HG03521 (cell line): ENCODE results near the gene TIMM23.
"Not testable (repeated sequence)": the region's sequence is repeated elsewhere in the genome, so short reads cannot be mapped to it uniquely, and the experiment has no call there.

Experiments used
- ATAC-seq: cut with Tn5 transposase; IDR thresholded peaks from one replicate; pipeline ENCODE4 v1.9.1; 2021; ENCODE audit warnings: mild to moderate bottlenecking, moderate library complexity; ENCODE audit not compliant: unreplicated experiment

Gene TIMM23

DNA sequence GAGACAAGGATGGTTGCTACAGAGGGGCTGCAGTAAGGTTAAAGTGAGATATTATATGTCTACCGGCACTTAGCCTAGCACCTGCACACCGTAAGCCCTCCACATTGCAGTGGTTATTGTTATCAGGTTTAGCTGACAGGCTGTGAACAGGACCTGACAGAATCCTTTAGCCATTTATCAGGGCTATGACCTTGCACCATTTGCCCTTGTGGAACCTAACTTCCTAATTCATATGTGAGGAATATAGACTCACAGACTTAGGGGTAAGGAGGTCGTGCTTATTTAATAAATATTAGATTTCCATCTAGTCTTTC, 48.0 kb downstream of the TIMM23 start:
- no peak for ATAC-seq

DNA sequence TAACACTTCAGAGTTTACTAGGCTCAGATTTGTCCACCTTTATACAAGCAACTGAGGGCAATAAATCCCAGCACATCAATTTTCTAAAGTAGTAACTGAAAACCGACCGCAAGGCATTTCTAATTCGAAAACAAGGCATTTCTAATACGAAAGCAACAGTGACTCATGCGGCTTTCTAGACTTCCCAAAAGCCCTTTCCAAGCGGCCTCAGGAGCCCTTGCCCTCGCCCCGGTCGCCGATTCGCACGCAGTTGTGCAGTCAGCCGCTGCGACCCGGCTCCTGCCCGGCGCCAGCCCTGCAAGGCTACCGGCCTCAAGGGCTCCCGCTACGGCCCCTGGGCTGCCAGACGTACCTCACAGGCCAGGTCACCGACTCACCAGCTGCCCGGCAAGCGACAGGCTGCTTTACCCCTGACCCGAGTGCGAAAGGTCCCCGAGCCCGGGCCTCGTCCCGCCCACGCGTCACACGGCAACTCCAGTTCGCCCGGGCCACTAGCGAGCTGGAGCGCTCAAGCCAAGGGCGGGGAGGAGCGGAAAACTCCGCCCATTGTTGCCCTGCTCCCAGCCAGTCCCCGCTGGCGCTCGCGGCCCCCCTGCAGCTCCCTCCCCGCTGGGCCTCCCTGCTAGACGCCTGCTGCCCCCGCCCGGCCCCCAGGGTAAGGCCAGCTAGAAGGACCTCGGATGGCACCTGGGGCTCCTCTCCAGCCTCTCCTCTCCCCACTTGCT, 50.9 kb downstream of the TIMM23 start:
- peak; percentile 97 for ATAC-seq

DNA sequence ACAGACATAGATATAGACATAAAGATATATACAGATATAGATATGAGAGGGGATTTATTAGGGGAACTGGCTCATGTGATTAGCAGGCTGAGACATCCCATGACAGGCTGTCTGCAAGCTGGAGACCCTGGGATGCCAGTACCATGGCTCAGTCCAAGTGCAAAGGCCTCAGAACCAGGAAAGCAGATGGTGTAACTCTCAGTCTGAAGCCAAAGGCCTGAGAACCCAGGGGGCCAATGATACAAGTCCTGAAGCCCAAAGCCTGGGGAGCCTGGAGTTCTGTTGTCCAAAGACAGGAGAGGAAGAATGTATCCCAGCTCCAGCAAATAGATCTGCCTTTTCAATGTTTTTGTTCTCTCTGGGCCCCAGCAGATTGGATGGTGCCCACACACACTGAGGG, 52.7 kb downstream of the TIMM23 start:
- no peak for ATAC-seq

DNA sequence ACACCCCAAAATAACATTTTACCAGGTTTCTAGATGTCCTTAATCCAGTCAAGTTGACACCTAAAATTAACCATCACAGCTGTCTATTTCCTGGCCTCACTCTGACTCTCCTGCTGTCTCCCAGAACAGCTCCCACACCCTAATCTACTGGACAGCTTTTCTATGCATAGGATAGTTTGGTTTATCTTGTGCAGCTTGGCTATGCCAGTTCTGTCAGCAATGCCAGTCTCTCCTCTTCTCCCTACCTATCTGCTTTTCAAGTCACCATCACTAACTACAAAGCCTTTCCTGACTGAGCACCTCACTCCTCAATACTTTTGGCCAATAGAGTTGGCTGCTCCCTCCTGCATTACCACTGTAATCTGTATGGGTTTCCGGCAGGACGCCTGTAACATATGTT, 53.1 kb downstream of the TIMM23 start:
- ATAC-seq, result no peak

DNA sequence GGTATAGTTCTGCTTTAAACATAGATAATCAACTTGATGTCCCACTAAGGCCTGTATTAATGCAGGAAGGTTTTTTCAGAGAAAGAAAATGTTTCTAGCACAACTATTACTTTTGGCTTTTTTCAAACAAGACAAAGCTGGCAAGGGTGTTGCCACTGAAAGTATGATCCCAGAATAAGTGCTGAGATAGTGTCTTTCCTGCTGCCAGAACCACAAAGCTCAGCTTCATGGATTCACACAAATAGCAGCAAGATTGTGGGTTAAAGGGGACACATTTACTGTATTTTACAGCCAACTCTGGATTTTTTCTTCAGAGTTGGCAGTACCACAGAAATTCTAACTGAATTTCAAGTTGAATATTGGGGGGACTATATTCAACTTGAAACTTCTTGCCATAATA, 53.8 kb downstream of the TIMM23 start:
- ATAC-seq, result no peak

DNA sequence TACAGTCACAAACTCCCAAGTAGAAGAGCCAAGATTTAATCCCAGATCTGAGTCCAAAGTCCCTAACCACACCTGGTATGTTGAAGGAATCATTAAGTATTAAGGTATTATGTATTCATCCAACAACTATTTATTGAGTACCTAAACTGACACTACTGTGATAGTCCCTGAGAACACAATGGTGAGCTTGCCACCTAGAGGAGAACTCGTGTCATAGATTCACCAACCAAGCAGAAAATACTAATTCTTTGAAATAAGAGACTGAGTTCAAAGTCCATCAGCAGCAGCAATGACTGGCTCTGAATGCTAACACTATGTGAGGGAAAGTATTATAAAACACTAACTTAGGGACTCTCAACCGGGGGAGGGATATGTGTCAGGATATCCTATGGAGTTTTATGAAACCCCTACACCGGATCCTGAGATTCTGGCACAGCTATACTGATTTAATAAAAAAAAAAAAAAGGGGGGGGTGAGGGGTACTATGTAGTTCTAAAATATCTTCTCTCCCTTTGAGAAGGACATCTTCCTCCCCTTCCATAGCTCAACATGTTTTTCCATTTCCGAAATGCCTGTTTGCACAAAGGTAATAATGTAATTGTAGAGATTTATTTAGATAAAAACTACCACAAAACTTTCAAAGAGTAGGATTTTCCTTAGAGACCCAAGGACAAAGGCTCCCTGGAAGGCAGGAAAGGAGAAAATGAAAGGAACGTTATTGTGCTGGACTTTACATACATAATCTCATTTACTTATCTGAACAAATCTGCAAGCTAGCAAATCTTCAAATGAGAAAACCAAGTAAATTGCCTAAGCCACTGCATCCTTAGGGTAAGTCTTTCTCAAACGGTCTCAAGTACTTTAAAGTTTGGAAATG, 56.5 kb downstream of the TIMM23 start:
- peak; percentile 32 for ATAC-seq

DNA sequence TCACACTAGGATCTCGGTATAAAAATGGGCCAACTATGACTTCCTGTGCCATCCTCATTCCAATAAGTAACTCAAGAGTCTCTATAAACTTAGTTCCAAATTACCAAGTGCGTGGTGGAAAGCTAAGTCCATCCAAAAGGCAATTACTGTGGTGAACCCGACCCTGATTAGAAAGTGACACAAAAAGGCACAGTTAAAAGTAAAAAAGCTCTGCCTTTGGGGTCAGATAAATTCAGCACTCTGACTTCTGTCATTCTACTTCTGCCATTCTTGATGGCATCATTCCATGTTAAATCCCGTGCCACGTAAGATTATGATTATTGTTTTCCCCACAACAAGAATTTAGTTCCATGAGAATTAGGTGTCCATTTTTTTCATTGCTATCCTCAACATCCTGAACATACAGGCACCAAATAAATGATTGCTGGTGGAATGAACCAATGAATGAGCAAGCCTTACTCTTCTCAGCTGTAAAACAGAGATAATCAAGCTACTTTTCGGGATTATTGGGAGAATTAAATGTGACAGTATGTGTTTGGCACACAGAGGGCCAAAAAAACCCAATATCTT, 57.3 kb downstream of the TIMM23 start:
- no peak for ATAC-seq

DNA sequence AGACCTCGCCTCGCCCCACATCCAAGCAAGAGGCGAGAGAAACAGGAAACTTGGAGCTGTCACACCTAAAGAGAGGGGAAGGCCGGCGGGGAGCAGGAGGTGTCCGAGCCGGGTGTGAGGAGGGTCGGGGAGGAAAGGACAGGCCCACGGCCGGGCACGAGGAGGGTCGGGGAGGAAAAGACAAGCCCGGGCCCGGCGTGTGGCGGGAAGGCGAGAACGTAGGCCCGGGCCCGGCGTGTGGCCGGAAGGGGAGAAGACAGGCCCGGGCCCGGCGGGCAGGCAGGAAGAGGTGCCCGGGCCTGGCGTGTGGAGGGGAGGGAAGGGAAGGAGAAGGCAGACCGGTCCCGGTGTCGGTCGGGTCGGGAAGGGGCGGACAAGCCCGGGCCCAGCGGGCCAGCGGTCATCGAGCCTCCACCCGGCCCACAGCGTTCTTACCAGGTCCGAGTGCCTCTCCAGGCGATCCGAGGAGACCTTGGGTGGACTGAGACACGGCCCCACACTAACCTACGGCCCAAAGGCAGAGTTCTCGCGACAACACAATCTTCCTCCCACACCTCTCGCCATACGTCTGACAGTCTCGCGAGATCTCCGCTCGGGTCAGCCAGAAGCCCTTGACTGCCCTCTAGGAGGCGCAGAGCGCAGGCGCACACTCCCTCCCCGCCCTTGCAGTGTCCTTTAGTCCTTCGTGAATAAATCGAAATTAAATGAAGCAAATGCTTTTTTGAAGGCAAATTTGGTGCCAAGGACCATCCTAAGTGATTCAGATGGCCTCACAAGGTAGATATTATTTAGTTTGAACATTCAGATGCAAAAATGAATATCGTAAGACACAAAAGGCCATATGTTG, 58.0 kb downstream of the TIMM23 start, which contains the start of gene NCOA4:
Gene NCOA4 (minus strand): TSS at position 533 of the 847 bp plus-strand sequence. CDS start 13,943 bp downstream, outside the sequence.
- peak; percentile 95 for ATAC-seq

DNA sequence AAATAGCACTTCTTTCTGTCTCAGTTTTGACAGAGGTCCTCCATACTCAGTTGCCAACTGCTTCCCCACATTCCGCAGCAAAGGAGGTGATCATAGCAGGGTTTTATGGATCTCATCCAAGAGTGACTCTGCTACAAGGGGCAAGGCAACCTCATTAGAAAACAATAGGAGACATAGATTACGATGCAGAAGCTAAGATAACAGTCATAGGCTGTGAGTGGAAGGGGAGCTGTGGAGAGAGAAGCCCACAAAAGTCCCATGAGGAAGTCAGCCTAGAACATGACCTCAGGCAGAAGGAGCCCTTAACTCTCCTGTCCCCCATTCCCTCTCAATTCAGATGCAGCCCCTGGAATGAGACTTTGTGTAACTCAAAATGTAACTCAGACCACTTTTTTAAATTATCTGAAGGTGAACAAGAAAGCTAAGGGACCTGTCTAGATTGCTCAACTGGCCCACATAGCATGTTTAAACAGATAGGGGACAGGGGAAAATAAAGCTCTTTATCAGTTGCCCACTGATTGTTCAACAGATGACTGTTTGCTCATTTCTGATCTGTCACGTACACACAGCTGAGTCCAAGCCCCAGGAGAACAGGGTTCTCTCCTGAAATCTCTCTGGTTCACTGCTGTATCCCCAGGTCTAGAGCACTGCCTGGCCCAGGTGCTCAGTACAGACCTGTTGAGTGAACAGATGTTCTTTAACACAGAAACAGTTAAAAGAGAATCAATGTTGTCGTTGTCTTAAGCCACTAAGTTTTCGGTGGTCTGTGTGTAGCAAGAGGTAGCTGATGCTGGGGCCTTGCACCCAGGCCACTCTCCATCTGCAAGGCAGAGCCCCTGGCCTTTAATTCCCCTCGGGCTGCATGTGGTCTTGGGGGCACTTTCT, 59.6 kb downstream of the TIMM23 start:
- ATAC-seq, result no peak

DNA sequence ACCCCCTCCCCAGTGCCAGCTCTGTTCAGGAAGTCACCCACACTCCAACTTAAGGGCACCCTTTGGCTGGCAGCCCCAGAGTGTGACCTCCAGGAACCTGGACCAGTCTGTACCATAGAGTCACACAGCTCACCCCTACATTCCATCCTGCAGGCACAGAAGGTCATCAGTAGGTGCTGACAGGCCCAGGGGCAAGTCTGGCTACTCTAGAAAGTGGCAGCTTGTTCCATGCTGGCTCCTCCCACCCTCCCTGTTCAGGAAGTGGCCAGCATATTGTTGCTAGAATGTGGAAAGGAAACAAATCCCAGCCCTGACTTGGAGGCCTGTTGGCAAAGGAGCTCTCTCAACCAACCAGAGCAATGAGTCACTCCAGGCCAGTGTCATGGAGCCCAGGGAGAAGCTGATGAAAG, 61.3 kb downstream of the TIMM23 start:
- ATAC-seq, result no peak

DNA sequence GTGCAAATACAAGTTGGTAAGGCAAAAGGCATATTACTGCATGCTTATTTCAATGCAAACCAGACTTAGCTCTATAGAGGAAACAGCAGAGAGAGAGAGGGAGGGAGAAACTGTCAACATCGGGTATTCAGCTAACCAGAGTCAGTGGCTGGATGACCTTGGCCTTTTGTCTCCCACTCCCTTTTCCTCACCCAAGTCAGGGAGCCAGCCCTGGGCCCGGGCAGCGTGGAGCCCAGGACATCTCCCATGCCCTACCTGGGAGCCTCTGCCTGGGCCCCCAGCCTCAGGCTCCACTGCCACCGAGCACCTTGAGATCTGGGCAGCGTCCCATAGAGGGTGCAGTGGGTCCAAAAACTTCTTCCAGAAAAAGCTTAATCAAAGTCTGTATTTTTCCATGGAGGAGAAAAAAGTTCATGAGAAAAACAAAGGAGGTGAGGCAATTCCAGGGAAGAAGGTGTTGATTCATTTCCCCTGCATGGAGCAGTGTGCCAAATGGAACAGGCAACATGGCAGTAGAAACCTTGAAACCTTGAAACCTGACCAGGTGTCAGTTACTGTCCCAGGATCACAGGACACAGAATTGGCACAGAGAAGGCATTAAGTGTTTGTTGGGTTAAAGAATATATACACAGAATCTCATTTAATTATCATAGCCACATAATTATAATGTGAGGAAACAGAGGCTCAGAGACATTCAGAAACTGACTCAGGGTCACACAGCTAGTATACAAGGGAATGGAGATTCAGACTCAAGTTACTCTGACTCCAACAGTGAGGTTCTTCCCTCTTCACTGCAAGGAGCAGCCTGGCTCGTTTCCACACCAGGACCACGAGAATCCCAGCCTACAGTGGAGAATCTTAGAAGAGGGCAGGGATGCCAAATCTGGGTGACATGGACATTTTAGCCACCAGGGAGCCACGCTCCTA, 63.9 kb downstream of the TIMM23 start:
- ATAC-seq, result no peak

DNA sequence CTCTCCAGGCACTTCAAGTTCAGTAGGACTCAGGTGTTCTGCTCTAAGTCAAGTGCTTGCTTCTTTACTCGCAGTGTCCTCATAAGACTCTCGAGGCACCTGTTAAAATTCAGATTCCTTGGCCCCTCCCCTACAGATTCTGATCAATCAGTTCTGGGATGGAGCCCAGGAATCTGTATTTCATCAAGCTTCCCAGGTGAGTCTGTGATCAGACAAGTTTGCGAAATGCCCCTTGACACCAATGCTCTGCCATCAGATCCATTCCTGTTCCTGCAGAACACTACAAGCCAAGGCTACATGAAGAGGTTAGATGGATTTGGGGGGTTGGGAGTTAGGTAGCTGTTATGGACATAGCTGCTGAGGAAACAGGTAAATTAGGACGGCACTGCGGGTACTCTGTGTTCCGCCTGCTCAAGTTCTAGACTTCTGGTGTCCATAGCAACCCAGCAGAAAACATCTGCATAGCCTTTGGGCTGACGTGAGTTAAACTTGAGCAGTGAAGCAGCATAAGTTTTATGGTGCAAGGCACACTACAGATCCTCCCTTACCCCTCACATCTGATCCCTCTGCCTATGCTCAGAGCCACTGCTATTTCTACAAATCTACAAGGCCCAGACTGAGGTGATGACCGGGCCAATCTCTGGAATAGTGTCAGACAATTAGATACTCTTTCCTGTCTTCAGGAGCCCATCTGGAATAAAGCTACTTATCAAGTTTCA, 65.0 kb downstream of the TIMM23 start:
- no peak for ATAC-seq

DNA sequence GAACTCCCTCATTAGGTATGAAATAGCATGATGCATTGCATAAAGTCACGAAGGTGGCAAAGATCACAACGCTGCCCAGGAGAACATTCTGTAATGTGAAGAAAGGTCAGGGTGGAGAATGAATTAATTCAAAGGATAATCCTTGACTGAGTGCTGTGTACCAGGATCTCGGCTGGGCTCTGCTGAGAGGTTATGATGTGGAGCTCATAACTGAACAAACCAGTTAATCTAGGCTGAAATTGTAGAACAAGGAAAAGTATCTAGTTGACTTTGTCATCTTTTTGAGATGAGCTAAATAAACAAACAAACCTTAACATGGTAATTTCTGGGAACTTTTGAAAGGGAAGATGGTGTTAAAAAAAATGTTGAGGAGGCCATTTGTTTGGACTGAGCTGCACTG, 67.7 kb downstream of the TIMM23 start:
- ATAC-seq, result no peak

DNA sequence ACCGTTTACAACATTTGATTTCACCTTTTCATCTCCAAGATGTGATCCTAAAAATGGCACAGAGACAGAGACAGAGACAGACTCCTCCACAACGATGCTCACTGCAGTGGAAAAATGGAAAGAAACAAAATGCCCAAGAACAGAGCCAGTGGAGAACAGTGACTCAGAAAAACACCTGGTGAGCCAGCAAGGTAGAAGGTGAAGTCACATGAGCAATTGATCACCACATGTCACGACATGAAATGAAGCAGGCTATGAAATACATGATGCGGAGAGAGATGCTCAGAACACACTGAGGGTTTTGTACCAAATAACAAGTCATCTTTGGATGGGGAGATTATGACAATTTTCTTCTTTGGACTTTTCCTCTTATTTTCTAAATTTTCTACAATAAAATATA, 70.2 kb downstream of the TIMM23 start:
- ATAC-seq, result no peak

DNA sequence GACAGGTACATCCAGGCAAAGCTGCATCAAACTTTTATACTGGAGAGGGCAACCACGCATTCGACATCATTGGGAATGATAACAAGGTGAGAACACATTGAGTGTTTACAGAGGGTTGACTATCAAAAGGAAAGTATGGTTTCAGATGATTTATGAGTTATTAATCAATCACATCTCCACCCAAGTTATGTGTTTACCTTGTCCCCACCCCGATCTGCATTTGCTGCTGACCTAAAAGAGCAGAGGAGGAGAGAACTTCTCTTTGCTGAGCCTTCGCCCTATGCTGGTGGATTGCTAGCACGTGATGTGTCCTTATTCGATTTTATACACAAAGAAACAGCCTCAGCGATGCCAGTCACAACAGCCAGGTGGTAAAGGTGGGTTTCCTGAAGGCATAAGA, 74.0 kb downstream of the TIMM23 start, which contains the start of gene MSMB:
Gene MSMB (minus strand): TSS at position 9 of the 400 bp plus-strand sequence. CDS start 32 bp downstream, outside the sequence.
- ATAC-seq, result no peak

DNA sequence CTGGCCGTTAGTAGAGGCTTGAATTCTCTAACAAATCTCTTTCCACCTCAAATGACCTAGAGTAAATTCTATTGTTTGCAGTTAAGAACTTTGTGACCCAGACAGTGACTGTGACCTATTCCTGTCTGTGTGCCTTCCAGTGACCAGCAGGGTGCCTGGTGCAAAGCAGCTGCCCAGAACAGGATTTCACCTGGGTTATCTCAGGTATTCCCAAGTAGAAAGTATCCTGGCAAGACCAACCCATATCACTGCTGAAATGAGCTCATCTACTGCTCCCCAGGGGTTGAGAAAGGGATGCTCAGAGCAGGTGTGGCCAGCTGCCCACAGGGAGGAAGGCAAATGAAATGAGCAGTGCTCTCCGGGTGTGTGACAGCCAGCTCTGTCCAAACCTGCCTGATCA, 75.9 kb downstream of the TIMM23 start:
- no peak for ATAC-seq

DNA sequence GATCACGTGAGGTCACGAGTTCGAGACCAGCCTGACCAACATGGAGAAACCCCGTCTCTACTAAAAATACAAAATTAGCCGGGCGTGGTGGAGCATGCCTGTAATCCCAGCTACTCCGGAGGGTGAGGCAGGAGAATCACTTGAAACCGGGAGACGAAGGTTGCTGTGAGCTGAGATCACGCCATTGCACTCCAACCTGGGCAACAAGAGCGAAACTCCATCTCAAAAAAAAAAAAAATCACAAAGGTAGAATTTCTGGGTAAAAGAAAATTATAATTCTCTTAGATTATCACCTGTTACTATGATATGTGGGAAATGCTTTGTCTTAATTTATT, 77.2 kb downstream of the TIMM23 start:
- not testable (repeated sequence) for ATAC-seq

DNA sequence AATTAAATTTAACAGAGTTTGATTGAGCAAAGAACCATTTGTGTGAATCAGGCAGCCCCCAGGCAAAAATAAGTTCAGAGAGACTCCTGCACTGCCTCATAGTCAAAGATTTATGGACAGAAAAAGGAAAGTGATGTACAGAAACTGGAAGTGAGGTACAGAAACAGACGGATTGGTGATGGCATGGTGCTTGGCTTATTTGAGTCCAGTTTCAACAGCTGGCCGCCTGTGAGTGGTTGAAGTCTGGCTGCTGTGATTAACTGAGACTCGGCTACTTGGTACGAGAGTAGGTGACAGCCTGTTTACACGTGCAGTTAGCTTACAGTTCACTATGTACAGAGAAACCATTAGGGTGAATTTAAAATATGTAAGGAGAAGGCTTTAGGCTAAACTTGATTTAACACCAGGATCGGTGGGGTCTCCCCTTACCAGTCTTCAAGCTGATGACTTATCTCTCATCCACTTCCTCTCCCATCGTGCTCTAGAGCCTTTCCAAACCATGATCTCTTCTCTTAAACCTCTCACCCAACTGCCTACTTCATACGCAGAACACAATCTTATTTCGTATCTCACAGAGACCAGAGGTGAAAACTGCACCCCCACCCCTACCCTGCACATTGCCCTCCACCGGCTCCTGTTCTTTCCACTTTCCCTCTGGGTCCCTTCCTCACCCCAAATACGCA, 78.8 kb downstream of the TIMM23 start:
- no peak for ATAC-seq
